ENCODE results near the gene SASH1.

Gene SASH1

GRCh38 chr6:148423133-148423532 is 80.5 kb downstream of the SASH1 start:
- H3K9ac ChIP-seq (ENCODE audit: low read depth, low read length), result no peak overlapping the region
- H3K4me3 ChIP-seq (ENCODE audit: low read depth in 1 of 2, low read length in 2 of 2), result no peak overlapping the region
- DNase-seq, result no peak
- H2AFZ ChIP-seq (ENCODE audit: low read depth, low read length), result no peak overlapping the region
- 0 out of 2 replicates have a peak, but pooled peaks cover 2% of the 10 kb centered on the region for H4K20me1 ChIP-seq (ENCODE audit: insufficient read depth, low read length)
- peaks cover 4% of the 10 kb centered on the region for H3K27me3 ChIP-seq (ENCODE audit: insufficient read depth, low read length, poor library complexity)
- H3K79me2 ChIP-seq (ENCODE audit: insufficient read depth, low read length), result no peaks in the 10 kb centered on the region
- H3K4me1 ChIP-seq (ENCODE audit: insufficient read depth, low read length), result no peaks in the 10 kb centered on the region
- H3K36me3 ChIP-seq (ENCODE audit: insufficient read depth, low read length), result no peaks in the 10 kb centered on the region
- TF ChIP-seq EZH2 (IDR thresholded peaks at IDR 0.05; ENCODE audit: borderline replicate concordance, low read depth, low read length, severe bottlenecking) (no peak), CTCF (IDR thresholded peaks at IDR 0.05; ENCODE audit: borderline replicate concordance, extremely low read depth, low read length, poor library complexity, severe bottlenecking) (no peak)
- H3K4me2 ChIP-seq (ENCODE audit: insufficient read depth, low read length), result no peak overlapping the region
- no peak for ATAC-seq (ENCODE audit: insufficient read depth, low read depth)
- no peaks in the 10 kb centered on the region for H3K9me3 ChIP-seq (ENCODE audit: insufficient read depth, low read length, severe bottlenecking)
- no peak overlapping the region for H3K27ac ChIP-seq (ENCODE audit: low read length)

- DNase-seq, result no peak
- H3K36me3 ChIP-seq (ENCODE audit: insufficient read depth, low read length), result no peaks in the 10 kb centered on the region
- peaks cover 4% of the 10 kb centered on the region for H3K27me3 ChIP-seq (ENCODE audit: insufficient read depth, low read length, poor library complexity)
- no peak overlapping the region for H3K4me2 ChIP-seq (ENCODE audit: insufficient read depth, low read length)
- TF ChIP-seq EZH2 (IDR thresholded peaks at IDR 0.05; ENCODE audit: borderline replicate concordance, low read depth, low read length, severe bottlenecking) (no peak), CTCF (IDR thresholded peaks at IDR 0.05; ENCODE audit: borderline replicate concordance, extremely low read depth, low read length, poor library complexity, severe bottlenecking) (no peak)
- H2AFZ ChIP-seq (ENCODE audit: low read depth, low read length), result no peak overlapping the region
- H3K4me3 ChIP-seq (ENCODE audit: low read depth in 1 of 2, low read length in 2 of 2), result no peak overlapping the region
- H3K27ac ChIP-seq (ENCODE audit: low read length), result no peak overlapping the region
- no peaks in the 10 kb centered on the region for H3K79me2 ChIP-seq (ENCODE audit: insufficient read depth, low read length)
- ATAC-seq (ENCODE audit: insufficient read depth, low read depth), result no peak
- no peak overlapping the region for H3K9ac ChIP-seq (ENCODE audit: low read depth, low read length)
- H3K4me1 ChIP-seq (ENCODE audit: insufficient read depth, low read length), result no peaks in the 10 kb centered on the region
- H3K9me3 ChIP-seq (ENCODE audit: insufficient read depth, low read length, severe bottlenecking), result no peaks in the 10 kb centered on the region
- H4K20me1 ChIP-seq (ENCODE audit: insufficient read depth, low read length), result 0 out of 2 replicates have a peak, but pooled peaks cover 2% of the 10 kb centered on the region
Measured at GRCh38 chr6:148423601-148424270, 81.1 kb downstream of the SASH1 start.

- Histone ChIP-seq H3K27ac (ENCODE audit: low read length) (no peak overlapping the region), H3K9ac (ENCODE audit: low read depth, low read length) (no peak overlapping the region), H3K79me2 (ENCODE audit: insufficient read depth, low read length) (no peaks in the 10 kb centered on the region), H3K27me3 (ENCODE audit: insufficient read depth, low read length, poor library complexity) (peaks cover 4% of the 10 kb centered on the region), H3K4me1 (ENCODE audit: insufficient read depth, low read length) (no peaks in the 10 kb centered on the region), H3K4me2 (ENCODE audit: insufficient read depth, low read length) (no peak overlapping the region), H4K20me1 (ENCODE audit: insufficient read depth, low read length) (0 out of 2 replicates have a peak, but pooled peaks cover 2% of the 10 kb centered on the region), H3K9me3 (ENCODE audit: insufficient read depth, low read length, severe bottlenecking) (no peaks in the 10 kb centered on the region), H3K4me3 (ENCODE audit: low read depth in 1 of 2, low read length in 2 of 2) (no peak overlapping the region), H3K36me3 (ENCODE audit: insufficient read depth, low read length) (no peaks in the 10 kb centered on the region), H2AFZ (ENCODE audit: low read depth, low read length) (no peak overlapping the region)
- no peak for TF ChIP-seq EZH2 (IDR thresholded peaks at IDR 0.05; ENCODE audit: borderline replicate concordance, low read depth, low read length, severe bottlenecking)
- TF ChIP-seq CTCF (IDR thresholded peaks at IDR 0.05; ENCODE audit: borderline replicate concordance, extremely low read depth, low read length, poor library complexity, severe bottlenecking), result no peak
- DNase-seq (no peak), ATAC-seq (ENCODE audit: insufficient read depth, low read depth) (no peak)
Measured at GRCh38 chr6:148425443-148425842, 82.8 kb downstream of the SASH1 start.
